Glutamatergic neuron (in vitro differentiated cells): ENCODE measurements around the gene SPECC1. TPM values are rescaled to one million over a fixed set of nuclear protein-coding genes. Genes with fewer than 3 reads are reported as not detected.

Experiments
- DNase-seq: peaks from one replicate; pipeline ENCODE4 v3.0.0; 2022
- H3K27ac Mint-ChIP-seq: one replicate; pipeline ENCODE4 v1.8.0; 2020; ENCODE audit warnings: mild to moderate bottlenecking, mixed read lengths, inconsistent platforms; ENCODE audit not compliant: unreplicated experiment
- H3K27me3 Mint-ChIP-seq: one replicate; pipeline ENCODE4 v1.8.0; 2020; ENCODE audit warnings: mild to moderate bottlenecking, moderate library complexity, mixed read lengths, inconsistent platforms; ENCODE audit not compliant: unreplicated experiment
- H3K36me3 Mint-ChIP-seq: one replicate; pipeline ENCODE4 v1.8.0; 2020; ENCODE audit warnings: mild to moderate bottlenecking, mixed read lengths, inconsistent platforms; ENCODE audit not compliant: unreplicated experiment
- H3K4me1 Mint-ChIP-seq: one replicate; pipeline ENCODE4 v1.8.0; 2020; ENCODE audit warnings: mild to moderate bottlenecking, low read depth, mixed read lengths, inconsistent platforms; ENCODE audit not compliant: unreplicated experiment
- H3K4me3 Mint-ChIP-seq: one replicate; pipeline ENCODE4 v1.8.0; 2020; ENCODE audit warnings: mild to moderate bottlenecking, mixed read lengths, inconsistent platforms; ENCODE audit not compliant: unreplicated experiment
- H3K9me3 Mint-ChIP-seq: one replicate; pipeline ENCODE4 v1.8.0; 2020; ENCODE audit warnings: mild to moderate bottlenecking, moderate library complexity, mixed read lengths, inconsistent platforms; ENCODE audit not compliant: unreplicated experiment
- total RNA-seq: library from RNA; stranded (reverse); fragmentation: NEBNext Ultra II Directional; extraction: Animal tissue kit (Norgen Biotek cat#: 25700); gene quantifications from one replicate; pipeline ENCODE4 v1.2.1, GENCODE V29; 2021; ENCODE audit not compliant: unreplicated experiment
- TF ChIP-seq, protein P1 (sequence below): fragments of 200-600 bp; sonication (generic); IDR thresholded peaks from one replicate; pipeline ENCODE4 v1.5.0; 2021; ENCODE audit not compliant: partially characterized antibody, unreplicated experiment

The SPECC1 gene
- total RNA-seq, 1 donor from 2014 or later, result 60.6 TPM

- no peak overlapping the region for H3K27ac Mint-ChIP-seq
- no peaks in the 10 kb centered on the region for H3K36me3 Mint-ChIP-seq
- H3K27me3 Mint-ChIP-seq, result no peaks in the 10 kb centered on the region
- H3K9me3 Mint-ChIP-seq, result no peaks in the 10 kb centered on the region
- no peak for DNase-seq
- H3K4me3 Mint-ChIP-seq, result no peak overlapping the region
- TF ChIP-seq, protein P1, sequence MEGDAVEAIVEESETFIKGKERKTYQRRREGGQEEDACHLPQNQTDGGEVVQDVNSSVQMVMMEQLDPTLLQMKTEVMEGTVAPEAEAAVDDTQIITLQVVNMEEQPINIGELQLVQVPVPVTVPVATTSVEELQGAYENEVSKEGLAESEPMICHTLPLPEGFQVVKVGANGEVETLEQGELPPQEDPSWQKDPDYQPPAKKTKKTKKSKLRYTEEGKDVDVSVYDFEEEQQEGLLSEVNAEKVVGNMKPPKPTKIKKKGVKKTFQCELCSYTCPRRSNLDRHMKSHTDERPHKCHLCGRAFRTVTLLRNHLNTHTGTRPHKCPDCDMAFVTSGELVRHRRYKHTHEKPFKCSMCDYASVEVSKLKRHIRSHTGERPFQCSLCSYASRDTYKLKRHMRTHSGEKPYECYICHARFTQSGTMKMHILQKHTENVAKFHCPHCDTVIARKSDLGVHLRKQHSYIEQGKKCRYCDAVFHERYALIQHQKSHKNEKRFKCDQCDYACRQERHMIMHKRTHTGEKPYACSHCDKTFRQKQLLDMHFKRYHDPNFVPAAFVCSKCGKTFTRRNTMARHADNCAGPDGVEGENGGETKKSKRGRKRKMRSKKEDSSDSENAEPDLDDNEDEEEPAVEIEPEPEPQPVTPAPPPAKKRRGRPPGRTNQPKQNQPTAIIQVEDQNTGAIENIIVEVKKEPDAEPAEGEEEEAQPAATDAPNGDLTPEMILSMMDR, result no peak
- H3K4me1 Mint-ChIP-seq, result peaks cover 3% of the 10 kb centered on the region
Observed at GRCh38 chr17:20207262-20207985, 198.3 kb downstream of the SPECC1 start.

DNA sequence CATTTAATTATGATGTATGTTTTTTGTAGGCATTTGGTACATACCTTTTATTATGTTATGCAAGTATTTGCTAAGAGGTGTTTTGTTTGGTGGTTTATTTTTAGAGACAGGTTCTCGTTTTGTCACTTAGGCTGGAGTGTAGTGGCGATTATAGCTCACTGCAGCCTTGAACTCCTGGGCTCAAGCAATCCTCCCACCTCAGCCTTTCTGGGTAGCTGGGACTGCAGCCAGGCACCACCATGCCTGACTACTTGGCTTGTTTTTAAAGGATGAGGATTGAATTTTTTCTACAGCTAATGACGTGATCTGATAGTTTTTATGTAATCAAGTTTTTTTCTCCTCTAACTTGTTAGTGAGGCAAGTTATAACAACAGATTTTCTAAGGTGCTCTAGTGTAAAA lies 199.6 kb downstream of the SPECC1 start:
- no peak for DNase-seq
- H3K4me3 Mint-ChIP-seq, result no peak overlapping the region
- H3K27ac Mint-ChIP-seq, result no peak overlapping the region
- no peaks in the 10 kb centered on the region for H3K27me3 Mint-ChIP-seq
- H3K36me3 Mint-ChIP-seq, result no peaks in the 10 kb centered on the region
- TF ChIP-seq, protein P1, result no peak
- peaks cover 3% of the 10 kb centered on the region for H3K4me1 Mint-ChIP-seq
- H3K9me3 Mint-ChIP-seq, result no peaks in the 10 kb centered on the region

DNA sequence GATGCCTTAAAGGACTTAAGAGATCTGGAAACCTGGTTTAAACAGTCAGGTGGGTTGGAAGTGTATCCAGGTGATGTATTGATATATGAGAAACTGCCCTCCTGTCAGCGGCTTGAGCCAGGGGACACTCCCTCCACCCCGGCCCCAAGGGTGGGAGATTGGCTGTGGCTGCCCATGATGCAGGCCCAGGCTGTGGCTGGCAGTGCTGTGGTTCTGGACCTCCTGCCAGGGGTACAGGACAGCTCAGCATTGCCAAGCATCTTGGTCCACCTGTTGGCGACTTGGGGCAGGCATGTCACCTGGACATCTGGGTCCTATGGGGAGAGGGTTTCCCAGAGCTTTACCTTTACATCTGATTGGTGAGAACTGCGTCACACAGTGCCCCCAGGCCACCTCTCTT lies 201.0 kb downstream of the SPECC1 start:
- H3K4me1 Mint-ChIP-seq, result peaks cover 3% of the 10 kb centered on the region
- DNase-seq, result no peak
- TF ChIP-seq, protein P1, result no peak
- no peaks in the 10 kb centered on the region for H3K9me3 Mint-ChIP-seq
- no peaks in the 10 kb centered on the region for H3K27me3 Mint-ChIP-seq
- H3K36me3 Mint-ChIP-seq, result no peaks in the 10 kb centered on the region
- no peak overlapping the region for H3K27ac Mint-ChIP-seq
- no peak overlapping the region for H3K4me3 Mint-ChIP-seq

DNA sequence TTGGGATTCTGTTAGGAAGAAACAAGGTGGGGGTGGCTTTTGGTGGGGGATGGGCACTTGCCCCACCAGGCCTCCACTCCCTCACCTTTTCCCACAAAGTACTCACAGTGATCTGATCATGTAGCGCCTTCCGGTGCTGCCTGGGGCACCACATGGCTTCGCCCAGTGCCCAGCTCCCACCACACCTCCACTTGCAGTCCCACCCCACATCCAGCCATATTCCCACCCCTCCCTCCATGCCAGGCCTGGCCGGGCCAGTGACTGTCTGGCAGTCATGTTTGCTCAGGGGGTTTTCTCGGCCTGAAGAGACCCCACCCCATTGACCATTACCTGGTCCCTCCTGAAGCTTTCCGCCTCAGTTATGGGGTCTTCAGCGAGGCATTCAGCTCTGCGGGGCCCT lies 201.5 kb downstream of the SPECC1 start:
- DNase-seq, result no peak
- H3K36me3 Mint-ChIP-seq, result no peaks in the 10 kb centered on the region
- TF ChIP-seq, protein P1, result no peak
- peaks cover 3% of the 10 kb centered on the region for H3K4me1 Mint-ChIP-seq
- H3K27me3 Mint-ChIP-seq, result no peaks in the 10 kb centered on the region
- H3K27ac Mint-ChIP-seq, result no peak overlapping the region
- no peak overlapping the region for H3K4me3 Mint-ChIP-seq
- no peaks in the 10 kb centered on the region for H3K9me3 Mint-ChIP-seq

DNA sequence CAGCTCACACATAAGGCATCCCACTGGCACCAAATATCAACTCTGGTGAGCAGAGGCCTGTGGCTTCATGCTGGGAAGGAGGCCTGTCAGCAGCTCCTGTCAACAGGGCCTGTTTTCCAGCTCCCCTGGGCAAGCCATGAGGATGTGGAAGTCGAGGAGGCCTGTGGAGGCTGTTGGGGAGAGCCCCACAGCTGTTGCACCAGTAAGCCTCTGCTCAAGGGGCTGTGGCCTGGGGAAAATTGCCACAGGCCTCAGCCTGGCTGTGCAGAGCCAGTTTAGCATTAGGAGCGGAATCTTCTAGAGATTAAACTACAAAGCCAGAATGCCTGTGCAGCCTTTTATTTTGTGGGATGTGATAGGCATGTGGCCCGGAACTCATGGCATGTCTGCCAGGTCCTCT lies 202.1 kb downstream of the SPECC1 start:
- no peak for DNase-seq
- no peaks in the 10 kb centered on the region for H3K27me3 Mint-ChIP-seq
- H3K4me3 Mint-ChIP-seq, result no peak overlapping the region
- H3K9me3 Mint-ChIP-seq, result no peaks in the 10 kb centered on the region
- H3K36me3 Mint-ChIP-seq, result no peaks in the 10 kb centered on the region
- no peak overlapping the region for H3K27ac Mint-ChIP-seq
- H3K4me1 Mint-ChIP-seq, result peaks cover 2% of the 10 kb centered on the region
- TF ChIP-seq, protein P1, result no peak
